Measurements from ENCODE around the gene VSIG8.
A peak's percentile ranks its signal among the peaks of the same experiment; 100 is the strongest.

Gene VSIG8

DNA sequence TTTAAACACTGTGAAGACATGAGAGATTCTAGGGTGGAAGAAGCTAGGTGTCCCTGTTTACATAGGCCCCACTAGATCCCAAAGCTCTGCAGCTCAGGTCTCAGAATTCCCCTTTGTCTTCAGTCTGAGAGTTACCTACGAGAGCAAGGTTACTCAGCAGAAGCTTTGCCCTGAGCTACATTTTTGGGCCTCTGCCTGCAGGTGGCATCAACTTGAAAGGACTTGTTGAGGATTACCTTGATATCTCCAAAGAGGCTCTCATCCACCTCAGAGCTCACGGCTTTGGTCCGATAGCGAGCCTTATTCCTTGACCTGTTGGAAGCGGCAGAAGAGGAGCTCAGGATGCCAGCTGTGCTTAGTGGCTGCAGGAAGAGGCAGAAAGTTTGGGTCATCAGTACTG, 30.5 kb upstream of the VSIG8 start:
- DNase-seq (ENCODE audit: low read depth): no peak
- TF ChIP-seq, protein P1, sequence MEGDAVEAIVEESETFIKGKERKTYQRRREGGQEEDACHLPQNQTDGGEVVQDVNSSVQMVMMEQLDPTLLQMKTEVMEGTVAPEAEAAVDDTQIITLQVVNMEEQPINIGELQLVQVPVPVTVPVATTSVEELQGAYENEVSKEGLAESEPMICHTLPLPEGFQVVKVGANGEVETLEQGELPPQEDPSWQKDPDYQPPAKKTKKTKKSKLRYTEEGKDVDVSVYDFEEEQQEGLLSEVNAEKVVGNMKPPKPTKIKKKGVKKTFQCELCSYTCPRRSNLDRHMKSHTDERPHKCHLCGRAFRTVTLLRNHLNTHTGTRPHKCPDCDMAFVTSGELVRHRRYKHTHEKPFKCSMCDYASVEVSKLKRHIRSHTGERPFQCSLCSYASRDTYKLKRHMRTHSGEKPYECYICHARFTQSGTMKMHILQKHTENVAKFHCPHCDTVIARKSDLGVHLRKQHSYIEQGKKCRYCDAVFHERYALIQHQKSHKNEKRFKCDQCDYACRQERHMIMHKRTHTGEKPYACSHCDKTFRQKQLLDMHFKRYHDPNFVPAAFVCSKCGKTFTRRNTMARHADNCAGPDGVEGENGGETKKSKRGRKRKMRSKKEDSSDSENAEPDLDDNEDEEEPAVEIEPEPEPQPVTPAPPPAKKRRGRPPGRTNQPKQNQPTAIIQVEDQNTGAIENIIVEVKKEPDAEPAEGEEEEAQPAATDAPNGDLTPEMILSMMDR (IDR thresholded peaks at IDR 0.05; ENCODE audit: control insufficient read depth, extremely low read depth, insufficient read depth): no peak
- no peak overlapping the region for H3K4me3 ChIP-seq (ENCODE audit: low read depth, low read length)

DNA sequence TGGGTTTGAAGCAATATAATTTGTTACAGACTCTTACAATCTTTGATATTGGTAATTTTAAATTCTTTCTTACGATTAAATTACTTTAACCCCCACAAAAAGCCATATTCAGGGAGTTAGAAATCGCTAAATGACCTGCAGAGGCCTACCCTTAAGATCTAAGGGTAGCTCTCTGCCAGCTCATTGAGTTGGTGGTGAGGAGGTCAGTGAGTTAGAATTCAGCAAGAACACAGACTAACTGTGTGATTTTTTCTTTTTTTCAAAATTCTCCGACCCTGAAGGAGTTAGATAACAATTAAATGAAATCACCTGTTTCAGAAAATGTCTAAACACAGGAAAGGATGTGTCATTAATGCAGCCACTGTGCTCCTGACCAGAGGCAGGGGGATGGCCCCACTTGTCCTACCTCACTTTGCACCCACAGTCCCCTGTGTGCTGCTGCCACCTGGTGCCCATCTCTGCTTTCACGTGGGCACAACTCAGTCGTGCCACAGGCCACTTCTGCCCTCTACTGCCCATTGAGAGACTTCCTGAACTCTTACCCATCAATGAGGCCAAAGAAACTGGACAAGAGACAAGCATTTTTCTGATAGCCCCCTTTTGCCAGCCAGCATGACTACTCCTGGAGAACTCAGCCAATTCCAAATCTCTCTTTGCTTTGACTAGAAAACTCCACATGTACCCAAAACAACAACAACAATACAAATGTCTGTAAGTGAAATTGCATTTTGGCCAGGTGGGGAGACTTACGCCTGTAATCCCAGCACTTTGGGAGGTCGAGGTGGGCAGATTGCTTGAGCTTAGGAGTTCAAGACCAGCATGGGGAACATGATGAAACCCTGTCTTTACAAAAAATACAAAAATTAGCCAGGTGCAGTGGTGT, 29.1 kb upstream of the VSIG8 start:
- H3K4me3 ChIP-seq (ENCODE audit: low read depth, low read length): no peak overlapping the region
- DNase-seq (ENCODE audit: low read depth): peak; percentile 71
- TF ChIP-seq, protein P1 (IDR thresholded peaks at IDR 0.05; ENCODE audit: control insufficient read depth, extremely low read depth, insufficient read depth): peak; percentile 100

DNA sequence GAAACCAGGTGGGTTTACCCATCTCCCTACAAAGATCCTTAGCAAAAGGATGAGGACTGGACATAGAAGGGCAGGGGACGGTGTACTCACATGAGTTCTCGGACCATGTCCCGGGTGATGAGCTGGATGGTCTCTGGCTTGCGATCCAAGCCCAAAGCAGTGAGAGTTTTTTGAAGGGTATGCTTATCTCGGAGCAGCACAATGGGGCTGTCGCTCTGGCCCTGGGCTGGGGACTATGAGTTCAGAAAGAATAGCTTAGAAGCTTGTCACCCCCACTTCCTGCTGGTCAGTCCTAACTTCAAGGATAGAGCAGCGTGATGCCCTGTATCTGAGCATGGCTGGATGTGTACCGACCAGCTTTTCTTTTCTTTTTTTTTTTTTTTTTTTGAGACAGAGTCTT, 27.9 kb upstream of the VSIG8 start:
- TF ChIP-seq, protein P1 (IDR thresholded peaks at IDR 0.05; ENCODE audit: control insufficient read depth, extremely low read depth, insufficient read depth): no peak
- no peak for DNase-seq (ENCODE audit: low read depth)
- no peak overlapping the region for H3K4me3 ChIP-seq (ENCODE audit: low read depth, low read length)

DNA sequence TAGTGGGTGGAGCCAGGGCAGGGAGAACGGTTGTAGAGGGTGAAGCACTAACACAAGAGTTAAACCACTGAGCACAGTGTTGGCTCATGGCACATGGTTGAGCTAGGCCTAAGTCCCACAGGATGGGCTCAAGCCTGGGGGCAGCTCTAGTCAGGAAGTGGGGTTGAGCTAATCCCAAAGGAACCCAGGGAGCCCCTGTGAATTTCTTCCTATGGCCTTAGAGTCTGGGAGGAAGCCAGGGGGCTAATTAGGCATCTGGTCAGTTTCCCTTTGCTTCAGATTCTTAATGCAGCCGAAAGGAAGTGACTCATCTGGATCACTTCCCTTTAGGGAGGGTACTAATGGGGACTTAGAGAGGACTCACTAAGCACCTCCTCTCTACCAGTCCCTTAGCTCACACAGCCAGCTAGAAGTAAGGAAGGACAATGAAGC, 27.4 kb upstream of the VSIG8 start:
- H3K4me3 ChIP-seq (ENCODE audit: low read depth, low read length): no peak overlapping the region
- no peak for DNase-seq (ENCODE audit: low read depth)
- TF ChIP-seq, protein P1 (IDR thresholded peaks at IDR 0.05; ENCODE audit: control insufficient read depth, extremely low read depth, insufficient read depth): no peak

DNA sequence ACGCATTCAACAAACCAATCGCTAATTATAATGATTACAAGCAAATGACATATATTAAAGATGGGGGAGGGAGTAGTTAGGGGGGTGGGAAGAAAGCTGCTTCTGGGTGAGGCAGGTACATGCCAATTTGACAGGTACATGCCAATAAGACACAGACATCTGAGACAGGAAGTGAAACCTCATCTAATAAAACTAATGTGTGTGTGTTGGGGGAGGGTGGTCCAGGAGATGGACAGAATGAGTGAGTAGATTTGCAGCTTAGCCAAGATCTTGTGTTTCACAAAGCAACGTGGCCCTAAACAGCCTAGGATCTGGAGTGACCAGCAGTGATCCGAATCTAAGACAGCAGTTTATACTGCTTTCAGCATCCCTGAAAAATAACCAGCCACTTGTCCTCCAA, 26.7 kb upstream of the VSIG8 start:
- TF ChIP-seq, protein P1 (IDR thresholded peaks at IDR 0.05; ENCODE audit: control insufficient read depth, extremely low read depth, insufficient read depth): no peak
- no peak for DNase-seq (ENCODE audit: low read depth)
- H3K4me3 ChIP-seq (ENCODE audit: low read depth, low read length): no peak overlapping the region

DNA sequence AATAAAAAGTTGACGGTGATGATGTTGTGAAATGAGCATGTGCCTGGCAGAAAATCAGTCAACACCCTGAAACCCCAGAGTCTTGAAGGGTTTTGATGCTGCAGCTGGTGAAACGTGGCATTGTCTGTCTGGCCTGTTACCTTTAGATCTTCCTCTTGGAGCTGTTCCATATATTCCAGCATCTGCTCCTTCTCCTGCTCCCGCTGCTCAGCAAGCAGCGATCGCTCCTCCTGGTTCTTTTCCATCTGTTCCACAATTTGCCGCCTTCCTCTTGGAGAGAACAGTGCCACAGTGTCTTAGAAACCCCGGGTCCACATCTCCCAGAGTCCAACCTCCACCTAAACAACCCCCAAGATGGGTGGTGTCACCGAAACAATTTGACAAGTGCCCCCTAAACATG, 21.8 kb upstream of the VSIG8 start:
- TF ChIP-seq, protein P1 (IDR thresholded peaks at IDR 0.05; ENCODE audit: control insufficient read depth, extremely low read depth, insufficient read depth): no peak
- H3K4me3 ChIP-seq (ENCODE audit: low read depth, low read length): no peak overlapping the region
- DNase-seq (ENCODE audit: low read depth): no peak

DNA sequence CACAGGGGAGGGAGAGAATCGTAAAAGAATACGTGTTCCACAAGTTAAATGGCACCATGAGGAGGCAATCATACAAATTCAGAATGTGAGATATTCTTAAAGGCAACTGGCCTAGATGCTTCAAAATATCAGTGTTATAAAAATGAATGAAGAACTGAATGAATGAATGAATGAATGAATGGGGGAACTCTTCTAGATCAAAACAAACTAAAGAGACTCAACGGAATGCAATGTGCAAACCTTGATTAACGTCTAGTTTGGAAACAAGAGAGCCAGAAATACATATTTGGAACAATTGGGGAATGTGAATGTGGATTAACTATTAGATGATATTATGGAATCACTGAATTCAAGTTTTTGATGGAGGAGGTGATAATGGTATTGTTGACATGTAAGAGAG, 20.7 kb upstream of the VSIG8 start:
- no peak for DNase-seq (ENCODE audit: low read depth)
- H3K4me3 ChIP-seq (ENCODE audit: low read depth, low read length): no peak overlapping the region

More for the DNA sequence above, 20.7 kb upstream of the VSIG8 start:
- TF ChIP-seq, protein P1 (IDR thresholded peaks at IDR 0.05; ENCODE audit: control insufficient read depth, extremely low read depth, insufficient read depth): no peak

Measured in LNCaP clone FGC (cell line).